GM12873 (cell line): ENCODE results near the gene MTURN.

Experiments used
- TF ChIP-seq, protein P1 (sequence below): IDR thresholded peaks from 2 replicates; pipeline ENCODE4 v1.5.1; 2012; ENCODE audit warnings: low read depth, mild to moderate bottlenecking, moderate library complexity, low read length, control low read depth; ENCODE audit not compliant: insufficient read depth; ENCODE audit errors: missing control alignments

The MTURN gene

GRCh38 chr7:30187513-30187912 is 52.7 kb downstream of the MTURN start:
- TF ChIP-seq, protein P1, sequence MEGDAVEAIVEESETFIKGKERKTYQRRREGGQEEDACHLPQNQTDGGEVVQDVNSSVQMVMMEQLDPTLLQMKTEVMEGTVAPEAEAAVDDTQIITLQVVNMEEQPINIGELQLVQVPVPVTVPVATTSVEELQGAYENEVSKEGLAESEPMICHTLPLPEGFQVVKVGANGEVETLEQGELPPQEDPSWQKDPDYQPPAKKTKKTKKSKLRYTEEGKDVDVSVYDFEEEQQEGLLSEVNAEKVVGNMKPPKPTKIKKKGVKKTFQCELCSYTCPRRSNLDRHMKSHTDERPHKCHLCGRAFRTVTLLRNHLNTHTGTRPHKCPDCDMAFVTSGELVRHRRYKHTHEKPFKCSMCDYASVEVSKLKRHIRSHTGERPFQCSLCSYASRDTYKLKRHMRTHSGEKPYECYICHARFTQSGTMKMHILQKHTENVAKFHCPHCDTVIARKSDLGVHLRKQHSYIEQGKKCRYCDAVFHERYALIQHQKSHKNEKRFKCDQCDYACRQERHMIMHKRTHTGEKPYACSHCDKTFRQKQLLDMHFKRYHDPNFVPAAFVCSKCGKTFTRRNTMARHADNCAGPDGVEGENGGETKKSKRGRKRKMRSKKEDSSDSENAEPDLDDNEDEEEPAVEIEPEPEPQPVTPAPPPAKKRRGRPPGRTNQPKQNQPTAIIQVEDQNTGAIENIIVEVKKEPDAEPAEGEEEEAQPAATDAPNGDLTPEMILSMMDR = no peak

DNA sequence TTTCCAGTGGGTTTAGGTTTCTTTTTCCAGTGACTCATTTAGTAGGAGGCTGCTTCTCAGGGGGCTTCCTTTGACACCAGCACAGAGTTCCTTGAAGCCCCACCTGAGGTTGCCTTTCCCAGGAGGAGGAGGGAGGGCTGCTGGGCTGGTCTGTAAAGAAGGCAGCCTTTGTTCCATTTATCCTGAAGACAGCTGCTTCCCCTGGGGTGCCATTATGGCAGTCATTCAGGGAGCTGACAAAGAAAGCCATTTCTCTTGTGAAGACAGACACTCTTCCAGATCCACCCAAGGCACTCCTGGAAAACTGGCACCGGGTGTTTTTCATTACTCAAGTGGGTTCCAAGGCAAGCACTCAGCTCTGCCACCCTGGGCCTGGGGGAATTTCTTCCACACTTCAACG is 54.0 kb downstream of the MTURN start:
- TF ChIP-seq, protein P1 = no peak

GRCh38 chr7:30191809-30192208 is 57.0 kb downstream of the MTURN start:
- TF ChIP-seq, protein P1 = no peak

- TF ChIP-seq, protein P1 = no peak
Observed at GRCh38 chr7:30193336-30193943, 58.7 kb downstream of the MTURN start.

DNA sequence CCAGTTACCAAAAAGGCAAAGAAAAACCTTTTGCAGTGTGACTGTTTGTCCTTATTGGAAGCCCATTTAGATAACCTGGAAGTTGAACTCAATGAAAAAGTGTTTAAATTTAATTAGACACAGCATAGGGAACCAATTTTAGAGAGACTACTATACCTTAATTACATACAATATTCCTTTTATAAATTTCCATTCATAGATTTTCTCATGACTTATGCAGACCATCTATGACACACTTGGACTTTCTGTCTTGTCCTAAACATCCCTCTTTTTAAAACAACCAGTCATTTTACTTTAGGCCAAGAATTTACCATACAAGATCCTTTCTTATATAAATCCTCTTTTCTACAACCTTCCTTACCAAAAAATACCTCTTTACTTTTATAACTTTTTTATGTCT is 61.6 kb downstream of the MTURN start:
- TF ChIP-seq, protein P1 = no peak

GRCh38 chr7:30197438-30197837 is 62.7 kb downstream of the MTURN start:
- TF ChIP-seq, protein P1 = no peak

- TF ChIP-seq, protein P1 = no peak
Observed at GRCh38 chr7:30199271-30199670, 64.5 kb downstream of the MTURN start.

DNA sequence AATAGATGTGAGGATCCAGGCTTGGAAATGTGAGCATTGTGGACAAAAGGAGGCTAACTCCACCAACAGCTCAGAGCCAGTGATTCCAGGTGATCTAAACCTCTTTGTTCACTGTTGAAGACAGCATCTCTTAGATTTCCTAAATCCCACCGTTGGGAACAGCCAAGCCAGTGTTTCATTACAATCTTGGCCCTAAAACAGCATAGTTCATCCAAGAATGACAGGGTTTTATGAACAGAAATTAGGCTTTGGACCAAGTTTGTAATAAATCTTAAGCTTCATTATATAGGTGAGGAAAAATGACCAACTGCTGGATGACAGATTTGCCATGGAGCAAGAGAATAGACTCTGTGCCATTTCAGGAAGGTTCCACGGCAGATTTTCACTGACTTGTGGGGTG is 65.8 kb downstream of the MTURN start:
- TF ChIP-seq, protein P1 = no peak
